DMS114 treated with DMSO at 0.1 percent for 48 hours (cell line): ENCODE results near the gene HDAC5.
A peak's percentile ranks its signal among the peaks of the same experiment; 100 is the strongest.
"Not testable (repeated sequence)": the region's sequence is repeated elsewhere in the genome, so short reads cannot be mapped to it uniquely, and the experiment has no call there.

Experiments used
- DNase-seq: peaks from one replicate; lab custom pipeline; 2025; ENCODE audit not compliant: unreplicated experiment; lab: John Stamatoyannopoulos, UW

The HDAC5 gene

GRCh38 chr17:44123356-44124117 is at the start of gene HDAC5:
Gene HDAC5, minus strand, starts transcription at chr17:44123641. Its CDS starts 6,126 bp downstream, at chr17:44117515.
- DNase-seq = peak; percentile 86

GRCh38 chr17:44171931-44172455 is 48.6 kb upstream of the HDAC5 start:
- DNase-seq = no peak

- DNase-seq = no peak
Observed at GRCh38 chr17:44170499-44171201, 47.2 kb upstream of the HDAC5 start, which contains the start of gene ASB16. Gene ASB16, plus strand, starts transcription at chr17:44170704. Its CDS starts 86 bp downstream, at chr17:44170790.

GRCh38 chr17:44170135-44170498 is 46.7 kb upstream of the HDAC5 start:
- DNase-seq = no peak

GRCh38 chr17:44167181-44167861 is 43.9 kb upstream of the HDAC5 start:
- no peak for DNase-seq

GRCh38 chr17:44164476-44164875 is 41.0 kb upstream of the HDAC5 start:
- DNase-seq = no peak

- no peak for DNase-seq
Observed at GRCh38 chr17:44159519-44160210, 36.2 kb upstream of the HDAC5 start.

GRCh38 chr17:44155488-44155887 is 32.0 kb upstream of the HDAC5 start:
- no peak for DNase-seq

- DNase-seq = no peak
Observed at GRCh38 chr17:44152875-44153274, 29.4 kb upstream of the HDAC5 start.

GRCh38 chr17:44149750-44150329 is 26.4 kb upstream of the HDAC5 start:
- no peak for DNase-seq

GRCh38 chr17:44149066-44149465 is 25.6 kb upstream of the HDAC5 start:
- not testable (repeated sequence) for DNase-seq

GRCh38 chr17:44147812-44148211 is 24.4 kb upstream of the HDAC5 start:
- DNase-seq = no peak

- DNase-seq = no peak
Observed at GRCh38 chr17:44146375-44147346, 23.2 kb upstream of the HDAC5 start.

GRCh38 chr17:44144966-44145739 is 21.7 kb upstream of the HDAC5 start:
- no peak for DNase-seq

- not testable (repeated sequence) for DNase-seq
Observed at GRCh38 chr17:44143921-44144320, 20.5 kb upstream of the HDAC5 start.

- DNase-seq = no peak
Observed at GRCh38 chr17:44137891-44138709, 14.7 kb upstream of the HDAC5 start.

- no peak for DNase-seq
Observed at GRCh38 chr17:44134752-44135568, 11.5 kb upstream of the HDAC5 start.
